ES-I3 (cell line): ENCODE data around the gene GTF2I.
A peak's percentile ranks its signal among the peaks of the same experiment; 100 is the strongest.
"Not testable (repeated sequence)": the region's sequence is repeated elsewhere in the genome, so short reads cannot be mapped to it uniquely, and the experiment has no call there.

Experiments
- H3K36me3 ChIP-seq: 2 replicates; pipeline ENCODE4 v1.6.1; 2013; ENCODE audit warnings: mild to moderate bottlenecking, low read length, control low read depth, moderate library complexity; ENCODE audit not compliant: insufficient read depth
- H3K4me1 ChIP-seq: 2 replicates; pipeline ENCODE4 v1.6.1; 2013; ENCODE audit warnings: mild to moderate bottlenecking, control low read depth, low read length; ENCODE audit not compliant: insufficient read depth
- H3K9ac ChIP-seq: 2 replicates; pipeline ENCODE4 v1.6.1; 2013; ENCODE audit warnings: low read depth, mild to moderate bottlenecking, low read length, moderate library complexity
- H3K9me3 ChIP-seq: 2 replicates; pipeline ENCODE4 v1.6.1; 2013; ENCODE audit warnings: mild to moderate bottlenecking, low read length, moderate library complexity; ENCODE audit not compliant: control insufficient read depth, insufficient read depth

Gene GTF2I

GRCh38 chr7:74650493-74651132, 6.9 kb upstream of the GTF2I start:
- Histone ChIP-seq H3K4me1 (peaks cover 11% of the 10 kb centered on the region; the same call in 1 of the 2 replicates), H3K9ac (0 out of 2 replicates have a peak overlapping the region, but pooled peaks have one; percentile 0)
- not testable (repeated sequence) for H3K9me3 ChIP-seq, H3K36me3 ChIP-seq

- not testable (repeated sequence) for H3K36me3 ChIP-seq, H3K9me3 ChIP-seq
- Histone ChIP-seq H3K4me1 (peaks cover 16% of the 10 kb centered on the region; the same call in 1 of the 2 replicates), H3K9ac (peak overlapping the region; percentile 17; the same call in 1 of the 2 replicates)
Measured at GRCh38 chr7:74651133-74651504, 6.4 kb upstream of the GTF2I start.

GRCh38 chr7:74653686-74654181, 3.8 kb upstream of the GTF2I start:
- Histone ChIP-seq H3K4me1 (peaks cover 16% of the 10 kb centered on the region; the same call in 1 of the 2 replicates), H3K9me3 (no peaks in the 10 kb centered on the region), H3K36me3 (no peaks in the 10 kb centered on the region), H3K9ac (no peak overlapping the region)

DNA sequence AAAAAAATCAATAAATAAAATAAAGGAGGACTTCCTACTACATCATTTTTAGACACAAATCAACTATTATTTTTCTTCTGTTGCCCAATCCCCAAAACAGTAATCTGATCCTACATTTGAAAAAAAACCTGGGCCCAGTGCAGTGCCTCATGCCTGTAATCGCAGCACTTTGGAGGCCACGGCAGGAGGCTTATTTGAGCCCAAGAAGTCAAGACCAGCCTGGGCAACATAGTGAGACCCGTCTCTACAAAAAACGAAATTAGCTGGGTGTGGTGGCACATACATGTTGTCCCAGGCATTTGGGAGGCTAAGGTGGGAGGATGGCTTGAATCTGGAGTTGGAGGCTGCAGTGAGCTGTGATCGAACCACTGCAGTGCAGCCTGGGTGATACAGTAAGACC, 2.7 kb upstream of the GTF2I start:
- no peak overlapping the region for H3K9ac ChIP-seq
- H3K4me1 ChIP-seq, result peaks cover 13% of the 10 kb centered on the region; the same call in 1 of the 2 replicates
- no peaks in the 10 kb centered on the region for H3K9me3 ChIP-seq
- H3K36me3 ChIP-seq, result no peaks in the 10 kb centered on the region

- no peaks in the 10 kb centered on the region for H3K36me3 ChIP-seq
- H3K4me1 ChIP-seq, result peaks cover 13% of the 10 kb centered on the region; the same call in 1 of the 2 replicates
- H3K9ac ChIP-seq, result no peak overlapping the region
- H3K9me3 ChIP-seq, result no peaks in the 10 kb centered on the region
Measured at GRCh38 chr7:74655324-74655723, 2.2 kb upstream of the GTF2I start.

GRCh38 chr7:74655768-74656440, 1.6 kb upstream of the GTF2I start:
- Histone ChIP-seq H3K4me1 (peaks cover 13% of the 10 kb centered on the region; the same call in 1 of the 2 replicates), H3K9me3 (no peaks in the 10 kb centered on the region), H3K36me3 (no peaks in the 10 kb centered on the region), H3K9ac (peak overlapping the region; percentile 72)

GRCh38 chr7:74656441-74656836, 1.1 kb upstream of the GTF2I start:
- H3K4me1 ChIP-seq, result peaks cover 13% of the 10 kb centered on the region; the same call in 1 of the 2 replicates
- H3K36me3 ChIP-seq, result no peaks in the 10 kb centered on the region
- no peaks in the 10 kb centered on the region for H3K9me3 ChIP-seq
- peak overlapping the region; percentile 92 for H3K9ac ChIP-seq

DNA sequence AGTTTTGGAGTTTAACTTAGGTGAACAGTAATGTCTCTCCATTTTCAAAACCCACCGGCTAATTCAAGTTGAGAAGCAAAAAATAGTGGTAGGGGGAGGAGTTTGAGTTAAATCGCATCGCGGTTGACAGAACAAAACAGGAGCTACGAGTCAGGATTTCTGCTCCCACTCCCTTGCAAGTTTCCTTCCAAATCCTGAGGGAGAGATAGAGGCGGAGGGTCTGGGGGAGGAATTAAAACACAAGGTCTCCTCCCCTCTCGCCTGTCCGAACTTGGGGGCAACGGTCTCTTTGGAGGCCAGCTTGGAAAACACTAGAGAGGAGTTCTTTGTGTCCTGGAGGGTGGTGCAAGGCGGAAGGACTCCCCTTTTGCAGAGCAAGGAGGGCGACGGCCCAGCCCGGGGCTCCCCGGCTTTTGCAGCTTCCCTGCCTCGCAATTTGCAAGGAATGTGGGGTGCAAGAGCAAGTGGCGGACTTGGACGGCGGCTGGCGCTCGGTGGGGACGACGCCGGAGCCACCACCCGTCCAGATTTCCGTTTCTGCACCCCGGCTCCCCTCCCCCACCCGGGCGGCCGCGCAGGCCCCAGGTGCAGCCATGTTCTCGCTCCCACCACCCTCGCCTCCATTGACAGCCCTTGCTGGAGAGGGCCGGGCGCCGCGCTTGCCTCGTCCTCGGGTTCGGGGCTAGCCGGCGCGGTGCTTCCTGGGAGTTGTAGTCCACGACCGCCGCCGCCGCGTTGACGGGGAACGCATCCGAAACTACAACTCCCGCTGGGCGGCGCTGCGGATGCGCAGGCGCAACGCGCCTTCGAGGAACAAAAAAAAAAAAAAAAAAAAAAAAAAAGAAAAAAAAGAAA, 454 bp upstream of the GTF2I start:
- Histone ChIP-seq H3K4me1 (peaks cover 18% of the 10 kb centered on the region; the same call in 1 of the 2 replicates), H3K9ac (peak overlapping the region; percentile 92), H3K36me3 (no peaks in the 10 kb centered on the region), H3K9me3 (no peaks in the 10 kb centered on the region)

DNA sequence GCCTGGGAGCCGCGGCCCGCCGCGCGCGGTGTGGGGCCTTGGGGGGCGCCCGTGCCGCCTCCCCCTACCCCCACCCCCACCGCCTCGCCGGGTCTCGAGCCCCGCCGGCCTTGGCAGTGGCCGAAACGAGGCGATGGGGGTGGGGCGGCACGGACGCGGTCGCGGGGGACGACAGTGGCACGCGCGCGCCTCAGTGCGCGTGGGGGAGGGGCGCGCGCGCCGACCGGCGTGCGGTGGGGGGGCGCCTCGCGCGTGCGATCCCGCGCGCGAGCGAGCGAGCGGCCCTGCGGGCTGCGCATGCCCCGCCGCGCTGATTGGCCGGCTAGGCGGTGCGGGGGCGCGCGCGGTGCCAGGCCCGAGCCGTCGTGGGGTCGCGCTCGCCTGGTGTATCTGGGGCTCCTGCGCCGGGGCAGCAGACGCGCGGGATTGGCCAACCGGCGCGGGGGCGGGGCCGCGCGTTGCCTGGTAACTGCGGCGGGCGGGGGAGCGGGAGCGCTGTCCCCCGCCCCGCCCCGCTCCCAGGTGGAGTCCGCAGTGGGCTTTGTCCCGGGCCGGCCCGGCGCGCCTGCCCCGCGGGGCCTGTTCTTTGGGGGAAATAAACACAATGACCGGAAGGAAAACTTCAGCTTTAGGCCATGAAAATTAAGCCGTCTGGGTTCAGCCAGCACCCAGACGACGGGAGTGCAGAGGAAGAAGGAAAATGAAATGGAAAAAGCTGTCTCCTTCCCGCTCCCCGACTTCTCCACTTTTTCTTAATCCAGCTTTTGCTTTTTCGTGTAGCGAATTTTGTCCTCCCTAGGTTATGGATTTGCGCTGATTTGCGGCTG, 873 bp downstream of the GTF2I start:
- Histone ChIP-seq H3K36me3 (no peaks in the 10 kb centered on the region), H3K9ac (peak overlapping the region; percentile 71), H3K4me1 (peaks cover 24% of the 10 kb centered on the region), H3K9me3 (no peaks in the 10 kb centered on the region)

DNA sequence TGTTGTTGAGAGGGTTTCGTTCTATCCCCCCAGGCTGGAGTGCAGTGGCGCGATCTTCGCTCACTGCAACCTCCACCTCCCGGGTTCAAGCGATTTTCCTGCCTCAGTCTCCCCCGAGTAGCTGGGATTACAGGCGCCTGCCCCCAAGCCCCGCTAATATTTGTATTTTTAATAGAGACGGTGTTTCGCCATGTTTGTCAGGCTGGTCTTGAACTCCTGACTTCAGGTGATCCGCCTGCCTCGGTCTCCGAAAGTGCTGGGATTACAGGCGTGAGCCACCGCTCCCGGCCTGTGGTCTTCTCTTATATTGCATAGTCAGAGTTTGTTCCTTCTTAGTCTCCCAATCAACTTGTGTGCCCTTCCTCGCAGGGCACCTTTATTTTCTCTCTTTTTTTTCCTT, 2.7 kb downstream of the GTF2I start:
- Histone ChIP-seq H3K9ac (peak overlapping the region; percentile 76), H3K4me1 (peaks cover 32% of the 10 kb centered on the region)
- H3K9me3 ChIP-seq, H3K36me3 ChIP-seq: not testable (repeated sequence)

DNA sequence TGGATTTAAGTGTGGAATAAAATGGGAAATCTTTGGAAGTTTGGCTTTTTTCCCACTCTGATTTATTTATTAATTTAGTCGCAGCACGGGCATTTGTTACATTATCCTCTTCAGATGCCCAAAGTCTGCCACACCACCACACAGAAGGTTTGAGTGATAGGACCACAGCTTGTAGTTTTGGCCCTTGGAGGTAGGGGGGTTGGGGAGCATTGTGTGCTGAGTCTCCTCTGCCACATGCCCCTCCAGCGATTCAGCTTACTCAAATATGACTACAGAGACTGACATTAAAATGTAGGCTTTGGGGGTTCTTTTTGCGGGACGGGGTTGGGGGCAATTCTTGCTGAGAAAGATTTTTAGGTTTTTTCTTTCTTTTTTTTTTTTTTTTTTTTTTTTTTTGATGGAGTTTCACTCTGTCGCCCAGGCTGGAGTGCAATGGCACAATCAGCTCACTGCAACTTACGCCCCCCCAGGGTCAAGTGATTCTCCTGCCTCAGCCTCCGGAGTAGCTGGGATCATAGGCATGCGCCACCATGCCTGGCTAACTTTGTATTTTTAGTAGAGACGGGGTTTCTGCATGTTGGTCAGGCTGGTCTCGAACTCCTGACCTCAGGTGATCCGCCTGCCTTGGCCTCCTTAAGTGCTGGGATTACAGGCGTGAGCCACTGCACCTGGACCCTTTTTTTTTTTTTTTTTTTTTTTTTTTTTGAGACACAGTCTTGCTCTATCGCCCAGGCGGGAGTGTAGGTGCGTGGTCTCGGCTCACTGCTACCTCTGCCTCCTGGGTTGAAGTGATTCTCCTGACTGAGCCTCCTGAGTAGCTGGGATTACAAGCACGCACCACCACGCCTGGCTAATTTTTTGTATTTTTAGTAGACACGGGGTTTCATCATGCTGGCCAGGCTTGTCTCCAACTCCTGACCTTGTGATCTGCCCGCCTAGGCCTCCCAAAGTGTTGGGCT, 4.6 kb downstream of the GTF2I start:
- Histone ChIP-seq H3K9ac (peak overlapping the region; percentile 76), H3K4me1 (peaks cover 21% of the 10 kb centered on the region)
- not testable (repeated sequence) for H3K9me3 ChIP-seq, H3K36me3 ChIP-seq

DNA sequence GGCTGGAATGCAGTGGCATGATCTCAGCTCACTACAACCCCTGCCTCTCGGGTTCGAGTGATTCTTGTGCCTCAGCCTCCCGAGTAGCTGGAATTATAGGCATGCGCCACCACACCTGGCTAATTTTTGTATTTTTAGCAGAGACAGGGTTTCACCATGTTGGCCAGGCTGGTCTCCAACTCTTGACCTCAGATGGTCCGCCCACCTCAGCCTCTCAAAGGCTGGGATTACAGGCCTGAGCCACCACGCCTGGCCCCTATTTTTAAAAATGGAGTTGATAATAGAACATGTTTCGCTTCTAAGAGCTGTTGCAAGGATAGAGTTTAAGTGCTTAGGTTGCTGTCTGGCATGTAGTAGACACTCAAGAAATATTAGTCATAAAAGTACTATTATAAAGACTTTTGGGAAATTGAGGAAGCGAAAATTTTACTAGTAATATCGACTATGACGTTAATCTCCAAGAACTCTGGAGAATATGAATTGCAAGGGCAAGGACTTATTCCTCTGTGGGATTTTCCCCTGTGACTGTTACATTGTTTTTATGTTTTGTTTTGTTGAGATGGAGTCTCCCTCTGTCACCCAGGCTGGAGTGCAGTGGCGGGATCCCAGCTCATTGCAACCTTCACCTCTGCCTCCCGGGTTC, 7.9 kb downstream of the GTF2I start:
- peaks cover 21% of the 10 kb centered on the region for H3K4me1 ChIP-seq
- no peaks in the 10 kb centered on the region for H3K36me3 ChIP-seq
- no peaks in the 10 kb centered on the region for H3K9me3 ChIP-seq
- no peak overlapping the region for H3K9ac ChIP-seq
